ENCODE results near the gene KSR1. TPM values are rescaled to one million over a fixed set of nuclear protein-coding genes. Genes with fewer than 3 reads are reported as not detected.
A peak's percentile ranks its signal among the peaks of the same experiment; 100 is the strongest.

Gene KSR1
- total RNA-seq, 1 experiment from 2014 or later: 41.7 TPM

DNA sequence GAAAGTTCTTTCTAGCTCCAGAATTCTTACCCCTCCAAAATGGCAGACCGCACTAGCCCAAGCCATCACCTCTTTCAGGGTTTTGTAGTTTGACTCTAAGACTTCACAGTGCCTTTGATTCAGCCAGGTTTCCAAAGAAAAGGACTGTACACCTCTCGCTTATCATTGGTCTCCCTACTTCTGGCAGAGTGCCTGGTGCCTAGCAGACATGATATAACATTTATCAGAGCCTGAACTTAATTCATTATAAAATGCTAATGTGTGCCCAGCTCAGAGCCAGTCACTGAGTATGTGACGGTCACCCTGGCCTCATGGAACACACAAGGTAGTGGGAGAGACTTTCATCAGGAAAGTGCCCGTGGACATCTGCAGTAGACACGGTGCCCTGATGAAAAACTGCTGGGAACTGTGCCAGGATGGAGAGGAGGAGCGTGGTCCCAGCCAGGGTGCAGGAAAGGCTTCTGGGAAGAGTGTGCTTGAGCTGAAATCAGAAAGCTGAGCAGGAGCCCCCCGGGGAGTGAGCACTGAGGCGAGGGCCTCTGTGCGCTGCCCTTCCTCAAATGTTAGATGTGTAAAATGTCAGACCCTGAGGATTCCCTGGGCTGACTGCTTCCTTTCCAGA is 140.4 kb downstream of the KSR1 start:
- Histone ChIP-seq H3K4me3 (ENCODE audit: low read depth, low read length, poor library complexity, severe bottlenecking) (no peak overlapping the region), H3K4me1 (ENCODE audit: insufficient read depth, low read length, poor library complexity, severe bottlenecking) (no peaks in the 10 kb centered on the region), H3K9me3 (ENCODE audit: low read depth, low read length, poor library complexity, severe bottlenecking) (no peaks in the 10 kb centered on the region), H3K27me3 (replicated peaks; ENCODE audit: insufficient read depth, low read depth, low read length, poor library complexity) (no peaks in the 10 kb centered on the region), H3K27ac (ENCODE audit: low read depth, low read length, poor library complexity, severe bottlenecking) (no peak overlapping the region), H3K36me3 (ENCODE audit: insufficient read depth, low read length, poor library complexity, severe bottlenecking) (peaks cover 3% of the 10 kb centered on the region)
- no TSS peak for BruUV-seq (replicated peaks)
- ChIA-PET CTCF (no interaction called here), POLR2A (ENCODE audit: low non-redundant PET) (no interaction called here)
- no peak for TF ChIP-seq EZH2 (IDR thresholded peaks at IDR 0.05; ENCODE audit: borderline replicate concordance, low read depth, low read length, poor library complexity, severe bottlenecking)
- TF ChIP-seq, protein P1, sequence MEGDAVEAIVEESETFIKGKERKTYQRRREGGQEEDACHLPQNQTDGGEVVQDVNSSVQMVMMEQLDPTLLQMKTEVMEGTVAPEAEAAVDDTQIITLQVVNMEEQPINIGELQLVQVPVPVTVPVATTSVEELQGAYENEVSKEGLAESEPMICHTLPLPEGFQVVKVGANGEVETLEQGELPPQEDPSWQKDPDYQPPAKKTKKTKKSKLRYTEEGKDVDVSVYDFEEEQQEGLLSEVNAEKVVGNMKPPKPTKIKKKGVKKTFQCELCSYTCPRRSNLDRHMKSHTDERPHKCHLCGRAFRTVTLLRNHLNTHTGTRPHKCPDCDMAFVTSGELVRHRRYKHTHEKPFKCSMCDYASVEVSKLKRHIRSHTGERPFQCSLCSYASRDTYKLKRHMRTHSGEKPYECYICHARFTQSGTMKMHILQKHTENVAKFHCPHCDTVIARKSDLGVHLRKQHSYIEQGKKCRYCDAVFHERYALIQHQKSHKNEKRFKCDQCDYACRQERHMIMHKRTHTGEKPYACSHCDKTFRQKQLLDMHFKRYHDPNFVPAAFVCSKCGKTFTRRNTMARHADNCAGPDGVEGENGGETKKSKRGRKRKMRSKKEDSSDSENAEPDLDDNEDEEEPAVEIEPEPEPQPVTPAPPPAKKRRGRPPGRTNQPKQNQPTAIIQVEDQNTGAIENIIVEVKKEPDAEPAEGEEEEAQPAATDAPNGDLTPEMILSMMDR (conservative IDR thresholded peaks at IDR 0.05; ENCODE audit: low read depth, low read length): no peak
- DNase-seq (ENCODE audit: low spot score): peak; percentile 34
- intact Hi-C loops (cut with micrococcal nuclease; ENCODE audit: unreplicated experiment): loop anchor here (10.0 kb wide), 1 partner anchor 52 kb away; no protein-coding TSS in a partner anchor

DNA sequence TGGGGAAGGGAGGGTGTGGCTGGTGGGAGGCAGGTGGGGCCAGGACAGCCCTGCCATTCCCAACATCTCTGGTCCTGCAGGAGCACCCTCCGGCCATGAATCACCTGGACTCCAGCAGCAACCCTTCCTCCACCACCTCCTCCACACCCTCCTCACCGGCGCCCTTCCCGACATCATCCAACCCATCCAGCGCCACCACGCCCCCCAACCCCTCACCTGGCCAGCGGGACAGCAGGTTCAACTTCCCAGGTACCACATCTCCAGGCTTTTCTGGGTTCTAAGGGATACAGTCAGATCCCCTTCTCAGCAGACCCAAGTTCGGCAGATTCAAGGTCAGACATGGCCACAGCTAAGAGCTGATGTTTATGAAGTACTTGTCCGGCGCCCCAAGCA is 140.9 kb downstream of the KSR1 start:
- POLR2A ChIA-PET (ENCODE audit: low non-redundant PET): no interaction called here
- Histone ChIP-seq H3K36me3 (ENCODE audit: insufficient read depth, low read length, poor library complexity, severe bottlenecking) (peaks cover 3% of the 10 kb centered on the region), H3K4me1 (ENCODE audit: insufficient read depth, low read length, poor library complexity, severe bottlenecking) (no peaks in the 10 kb centered on the region), H3K9me3 (ENCODE audit: low read depth, low read length, poor library complexity, severe bottlenecking) (no peaks in the 10 kb centered on the region), H3K27ac (ENCODE audit: low read depth, low read length, poor library complexity, severe bottlenecking) (no peak overlapping the region), H3K27me3 (replicated peaks; ENCODE audit: insufficient read depth, low read depth, low read length, poor library complexity) (no peaks in the 10 kb centered on the region), H3K4me3 (ENCODE audit: low read depth, low read length, poor library complexity, severe bottlenecking) (no peak overlapping the region)
- DNase-seq (ENCODE audit: low spot score): no peak
- intact Hi-C loops (cut with micrococcal nuclease; ENCODE audit: unreplicated experiment): loop anchor here (10.0 kb wide), 1 partner anchor 52 kb away; no protein-coding TSS in a partner anchor
- CTCF ChIA-PET: interaction anchor here (1.4 kb wide), 1 partner anchor 361 kb away, joined by 5 read pairs; no protein-coding TSS in a partner anchor
- BruUV-seq (replicated peaks): no TSS peak
- TF ChIP-seq, protein P1 (conservative IDR thresholded peaks at IDR 0.05; ENCODE audit: low read depth, low read length): no peak
- TF ChIP-seq EZH2 (IDR thresholded peaks at IDR 0.05; ENCODE audit: borderline replicate concordance, low read depth, low read length, poor library complexity, severe bottlenecking): no peak

DNA sequence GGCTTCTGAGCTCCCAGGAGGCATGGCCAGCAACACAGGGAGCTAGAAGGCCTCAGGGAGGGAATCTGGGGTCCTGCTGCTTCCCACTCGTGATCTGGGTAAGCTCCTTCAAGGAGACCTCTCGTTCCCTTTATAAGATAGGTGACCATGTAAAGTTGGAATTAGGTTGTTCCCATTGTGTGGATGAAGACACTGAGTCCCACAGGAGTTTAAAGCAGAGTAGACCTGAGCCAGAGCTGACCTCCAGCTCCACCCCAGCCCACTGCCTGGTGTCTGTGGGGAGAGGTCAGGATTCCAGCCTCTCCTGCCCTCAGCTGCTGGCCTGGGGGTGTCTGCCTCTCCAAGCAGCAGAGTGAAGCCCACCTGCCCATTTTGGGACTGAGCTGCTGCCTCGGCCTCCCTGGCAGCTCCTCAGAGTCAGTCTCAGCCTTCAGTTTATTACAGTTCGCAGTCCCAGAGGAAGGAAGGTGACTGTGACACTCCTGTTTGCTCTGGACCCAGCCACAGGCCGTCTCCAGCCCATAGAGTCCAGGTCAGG is 141.6 kb downstream of the KSR1 start:
- intact Hi-C loops (cut with micrococcal nuclease; ENCODE audit: unreplicated experiment): loop anchor here (10.0 kb wide), 1 partner anchor 53 kb away; no protein-coding TSS in a partner anchor
- Histone ChIP-seq H3K27me3 (replicated peaks; ENCODE audit: insufficient read depth, low read depth, low read length, poor library complexity) (no peaks in the 10 kb centered on the region), H3K9me3 (ENCODE audit: low read depth, low read length, poor library complexity, severe bottlenecking) (no peaks in the 10 kb centered on the region), H3K4me3 (ENCODE audit: low read depth, low read length, poor library complexity, severe bottlenecking) (no peak overlapping the region), H3K4me1 (ENCODE audit: insufficient read depth, low read length, poor library complexity, severe bottlenecking) (no peaks in the 10 kb centered on the region), H3K36me3 (ENCODE audit: insufficient read depth, low read length, poor library complexity, severe bottlenecking) (peaks cover 3% of the 10 kb centered on the region), H3K27ac (ENCODE audit: low read depth, low read length, poor library complexity, severe bottlenecking) (no peak overlapping the region)
- ChIA-PET POLR2A (ENCODE audit: low non-redundant PET) (no interaction called here), CTCF (interaction anchor here (1.4 kb wide), 1 partner anchor 361 kb away, joined by 5 read pairs; no protein-coding TSS in a partner anchor)
- no TSS peak for BruUV-seq (replicated peaks)
- TF ChIP-seq, protein P1 (conservative IDR thresholded peaks at IDR 0.05; ENCODE audit: low read depth, low read length): no peak
- no peak for TF ChIP-seq EZH2 (IDR thresholded peaks at IDR 0.05; ENCODE audit: borderline replicate concordance, low read depth, low read length, poor library complexity, severe bottlenecking)
- DNase-seq (ENCODE audit: low spot score): no peak
